ENCODE results near the gene ASB4. TPM values are rescaled to one million over a fixed set of nuclear protein-coding genes. Genes with fewer than 3 reads are reported as not detected.

ASB4 gene
- polyA plus RNA-seq, 2 of the 4 experiments (the other 2 are of a cell fraction) = 1.4 to 3.1 TPM

DNA sequence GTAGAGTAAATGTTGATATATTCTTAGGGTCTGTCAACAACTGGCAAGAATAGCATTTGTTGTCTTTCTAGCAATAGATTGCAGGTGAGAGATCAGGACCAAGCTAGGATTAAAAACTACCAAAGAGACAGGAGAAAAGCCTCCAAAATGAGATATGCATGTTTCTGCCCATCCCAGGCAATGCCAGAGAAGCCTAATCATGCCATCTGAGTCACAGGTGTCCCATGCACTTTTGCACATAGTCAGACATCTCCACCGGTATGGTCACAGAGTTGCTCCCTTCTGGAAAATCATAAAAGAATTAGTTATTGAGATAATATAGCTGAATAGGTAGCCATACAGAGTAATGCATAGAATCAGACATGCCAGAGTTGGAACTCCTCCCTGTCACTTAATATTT is 59.9 kb downstream of the ASB4 start:
- Histone ChIP-seq H3K9me3 (no peaks in the 10 kb centered on the region), H3K27ac (peak overlapping the region; percentile 67; a peak in 5 of 6 replicates), H3K4me2 (peak overlapping the region; percentile 73), H3K4me1 (peaks cover 29% of the 10 kb centered on the region), H3K4me3 (peak overlapping the region; percentile 34)
- TF ChIP-seq, protein P1, sequence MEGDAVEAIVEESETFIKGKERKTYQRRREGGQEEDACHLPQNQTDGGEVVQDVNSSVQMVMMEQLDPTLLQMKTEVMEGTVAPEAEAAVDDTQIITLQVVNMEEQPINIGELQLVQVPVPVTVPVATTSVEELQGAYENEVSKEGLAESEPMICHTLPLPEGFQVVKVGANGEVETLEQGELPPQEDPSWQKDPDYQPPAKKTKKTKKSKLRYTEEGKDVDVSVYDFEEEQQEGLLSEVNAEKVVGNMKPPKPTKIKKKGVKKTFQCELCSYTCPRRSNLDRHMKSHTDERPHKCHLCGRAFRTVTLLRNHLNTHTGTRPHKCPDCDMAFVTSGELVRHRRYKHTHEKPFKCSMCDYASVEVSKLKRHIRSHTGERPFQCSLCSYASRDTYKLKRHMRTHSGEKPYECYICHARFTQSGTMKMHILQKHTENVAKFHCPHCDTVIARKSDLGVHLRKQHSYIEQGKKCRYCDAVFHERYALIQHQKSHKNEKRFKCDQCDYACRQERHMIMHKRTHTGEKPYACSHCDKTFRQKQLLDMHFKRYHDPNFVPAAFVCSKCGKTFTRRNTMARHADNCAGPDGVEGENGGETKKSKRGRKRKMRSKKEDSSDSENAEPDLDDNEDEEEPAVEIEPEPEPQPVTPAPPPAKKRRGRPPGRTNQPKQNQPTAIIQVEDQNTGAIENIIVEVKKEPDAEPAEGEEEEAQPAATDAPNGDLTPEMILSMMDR (IDR thresholded peaks at IDR 0.05) = no peak
- TF ChIP-seq POLR2AphosphoS2 (conservative IDR thresholded peaks at IDR 0.05; ENCODE audit: low read length) (no peak), KDM5A (IDR thresholded peaks at IDR 0.05) (no peak), ZNF302 (CRISPR knock-in tag; IDR thresholded peaks at IDR 0.05) (no peak), RCOR1 (IDR thresholded peaks at IDR 0.05; ENCODE audit: low read depth, low read length) (no peak), ZC3H11A (IDR thresholded peaks at IDR 0.05) (no peak), NPAS2 (CRISPR knock-in tag; IDR thresholded peaks at IDR 0.05; ENCODE audit: borderline replicate concordance) (no peak), HEYL (CRISPR knock-in tag; IDR thresholded peaks at IDR 0.05) (no peak), NR3C1 (IDR thresholded peaks at IDR 0.05) (no peak)
- WGBS (ENCODE audit: missing lambda C conversion rate) = 67% methylated on average over 1 of the region's 1 CpG
- CTCF ChIA-PET = interaction anchor here (0.9 to 9.5 kb wide), 19 partner anchors 9 to 143 kb away, joined by 3 to 146 read pairs (median 4); no protein-coding TSS in a partner anchor
- no peak for DNase-seq (ENCODE audit: low read depth in 1 of 2, low spot score in 1 of 2)
- FAIRE-seq = no peak
- POLR2A ChIA-PET = interaction anchor here (1.0 kb wide), 1 partner anchor 141 kb away, joined by 9 read pairs; no protein-coding TSS in a partner anchor
- no peak for ATAC-seq

DNA sequence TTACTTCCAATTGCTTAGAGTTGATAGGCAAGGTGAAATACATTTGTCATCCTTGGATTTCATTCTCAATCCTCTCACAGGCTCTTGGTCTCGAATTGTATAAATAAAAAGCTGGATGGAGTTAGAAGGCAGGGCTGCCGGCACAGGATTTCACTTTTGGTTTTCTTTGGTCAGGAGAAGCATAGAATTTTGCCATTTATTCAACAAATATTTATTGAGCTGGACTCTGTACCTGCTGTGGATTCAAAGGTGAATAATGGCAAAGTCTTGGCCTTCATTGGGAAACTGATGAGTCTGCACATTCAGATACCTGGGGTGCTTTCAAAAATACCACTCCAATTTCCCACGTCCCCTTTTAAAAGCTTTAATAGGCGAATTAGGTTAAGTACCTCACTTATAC is 60.9 kb downstream of the ASB4 start:
- DNase-seq (ENCODE audit: low read depth in 1 of 2, low spot score in 1 of 2) = no peak
- ATAC-seq = no peak
- no peak overlapping the region for H3K4me3 ChIP-seq
- no peak overlapping the region; the same call in 2 of the 3 replicates for H3K4me2 ChIP-seq
- peaks cover 29% of the 10 kb centered on the region for H3K4me1 ChIP-seq
- FAIRE-seq = no peak
- TF ChIP-seq HEYL (CRISPR knock-in tag; IDR thresholded peaks at IDR 0.05) (no peak), MAFK (IDR thresholded peaks at IDR 0.05; ENCODE audit: partially characterized antibody) (peak; percentile 88)
- H3K27ac ChIP-seq = peak overlapping the region in 1 of 2 experiments; percentile 20; a peak in 1 of 6 replicates
- 69% methylated on average over 4 of the region's 4 CpGs for WGBS (ENCODE audit: missing lambda C conversion rate)
- ChIA-PET POLR2A (no interaction called here), CTCF (interaction anchor here (0.7 to 9.5 kb wide), 5 partner anchors 14 to 217 kb away, joined by 3 to 146 read pairs (median 14); no protein-coding TSS in a partner anchor)
- H3K9me3 ChIP-seq = no peaks in the 10 kb centered on the region

DNA sequence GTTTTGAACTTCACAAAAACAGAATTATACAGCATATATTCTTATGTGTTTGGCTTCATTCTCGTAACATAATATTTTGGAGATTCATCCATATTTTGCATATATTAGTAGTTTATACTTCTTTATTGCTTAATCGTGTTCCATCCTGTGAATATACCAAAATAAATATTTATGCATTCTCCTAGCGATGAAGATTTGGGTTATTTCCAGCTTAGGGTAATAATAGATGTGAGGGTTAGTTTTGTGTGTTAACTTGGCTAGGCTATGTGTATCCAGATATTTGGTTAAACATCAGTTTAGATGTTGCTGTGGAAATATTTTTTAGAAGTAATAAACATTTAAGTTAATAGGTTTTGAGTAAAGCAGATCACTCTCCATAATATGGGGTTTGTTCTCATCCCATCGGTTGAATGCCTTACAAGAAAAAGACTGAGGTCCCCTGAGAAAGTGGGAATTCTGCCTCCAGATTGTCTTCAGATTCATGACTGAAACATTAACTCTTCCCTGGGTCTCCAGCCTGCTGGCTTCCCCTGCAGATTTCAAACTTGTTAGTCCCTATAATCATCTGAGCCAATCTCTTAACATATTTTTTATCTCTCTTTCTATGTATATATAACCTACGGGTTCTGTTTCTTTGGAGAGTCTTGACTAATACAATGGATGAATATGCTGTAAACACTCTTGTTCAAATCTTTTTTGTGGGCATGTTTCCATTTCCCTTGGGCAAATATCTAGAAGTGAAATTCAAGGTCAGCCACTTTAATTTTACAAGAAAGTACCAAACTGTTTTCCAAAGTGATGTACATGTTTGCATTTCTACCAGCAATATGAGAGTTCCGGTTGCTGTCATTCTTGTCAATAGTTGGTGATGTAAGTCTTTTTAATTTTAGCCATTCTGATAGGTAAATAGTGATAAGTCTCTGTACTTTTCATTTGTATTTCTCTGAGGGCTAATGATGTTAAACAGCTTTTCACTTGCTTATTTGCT is 61.9 kb downstream of the ASB4 start:
- peak overlapping the region; percentile 29; a peak in 1 of 6 replicates for H3K27ac ChIP-seq
- peaks cover 29% of the 10 kb centered on the region for H3K4me1 ChIP-seq
- ChIA-PET CTCF (interaction anchor here (1.4 to 9.5 kb wide), 3 partner anchors 19 to 141 kb away, joined by 3 to 146 read pairs (median 22); no protein-coding TSS in a partner anchor), POLR2A (no interaction called here)
- FAIRE-seq (peak; percentile 79), DNase-seq (ENCODE audit: low read depth in 1 of 2, low spot score in 1 of 2) (no peak), ATAC-seq (no peak)
- no peak overlapping the region for H3K4me2 ChIP-seq
- TF ChIP-seq HOXB5 (CRISPR knock-in tag; IDR thresholded peaks at IDR 0.05) (no peak), RNF2 (IDR thresholded peaks at IDR 0.05; ENCODE audit: borderline replicate concordance, low read depth) (no peak), CEBPB (IDR thresholded peaks at IDR 0.05) (no peak), HDAC2 (IDR thresholded peaks at IDR 0.05) (no peak), EHF (CRISPR knock-in tag; IDR thresholded peaks at IDR 0.05) (no peak), FOSB (CRISPR knock-in tag; IDR thresholded peaks at IDR 0.05) (no peak)
- TF ChIP-seq, protein P2, sequence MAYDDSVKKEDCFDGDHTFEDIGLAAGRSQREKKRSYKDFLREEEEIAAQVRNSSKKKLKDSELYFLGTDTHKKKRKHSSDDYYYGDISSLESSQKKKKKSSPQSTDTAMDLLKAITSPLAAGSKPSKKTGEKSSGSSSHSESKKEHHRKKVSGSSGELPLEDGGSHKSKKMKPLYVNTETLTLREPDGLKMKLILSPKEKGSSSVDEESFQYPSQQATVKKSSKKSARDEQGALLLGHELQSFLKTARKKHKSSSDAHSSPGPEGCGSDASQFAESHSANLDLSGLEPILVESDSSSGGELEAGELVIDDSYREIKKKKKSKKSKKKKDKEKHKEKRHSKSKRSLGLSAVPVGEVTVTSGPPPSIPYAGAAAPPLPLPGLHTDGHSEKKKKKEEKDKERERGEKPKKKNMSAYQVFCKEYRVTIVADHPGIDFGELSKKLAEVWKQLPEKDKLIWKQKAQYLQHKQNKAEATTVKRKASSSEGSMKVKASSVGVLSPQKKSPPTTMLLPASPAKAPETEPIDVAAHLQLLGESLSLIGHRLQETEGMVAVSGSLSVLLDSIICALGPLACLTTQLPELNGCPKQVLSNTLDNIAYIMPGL (CRISPR knock-in tag; IDR thresholded peaks at IDR 0.05; ENCODE audit: borderline replicate concordance) = no peak
- TF ChIP-seq, protein P3, sequence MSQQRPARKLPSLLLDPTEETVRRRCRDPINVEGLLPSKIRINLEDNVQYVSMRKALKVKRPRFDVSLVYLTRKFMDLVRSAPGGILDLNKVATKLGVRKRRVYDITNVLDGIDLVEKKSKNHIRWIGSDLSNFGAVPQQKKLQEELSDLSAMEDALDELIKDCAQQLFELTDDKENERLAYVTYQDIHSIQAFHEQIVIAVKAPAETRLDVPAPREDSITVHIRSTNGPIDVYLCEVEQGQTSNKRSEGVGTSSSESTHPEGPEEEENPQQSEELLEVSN (IDR thresholded peaks at IDR 0.05; ENCODE audit: borderline replicate concordance, low read depth) = no peak
- TF ChIP-seq, protein P4, sequence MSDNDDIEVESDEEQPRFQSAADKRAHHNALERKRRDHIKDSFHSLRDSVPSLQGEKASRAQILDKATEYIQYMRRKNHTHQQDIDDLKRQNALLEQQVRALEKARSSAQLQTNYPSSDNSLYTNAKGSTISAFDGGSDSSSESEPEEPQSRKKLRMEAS (IDR thresholded peaks at IDR 0.05) = no peak
- 75% methylated on average over 6 of the region's 6 CpGs for WGBS (ENCODE audit: missing lambda C conversion rate)
- H3K9me3 ChIP-seq = no peaks in the 10 kb centered on the region
- H3K4me3 ChIP-seq = no peak overlapping the region
